ENCODE measurements around the gene RBM19.

The RBM19 gene

DNA sequence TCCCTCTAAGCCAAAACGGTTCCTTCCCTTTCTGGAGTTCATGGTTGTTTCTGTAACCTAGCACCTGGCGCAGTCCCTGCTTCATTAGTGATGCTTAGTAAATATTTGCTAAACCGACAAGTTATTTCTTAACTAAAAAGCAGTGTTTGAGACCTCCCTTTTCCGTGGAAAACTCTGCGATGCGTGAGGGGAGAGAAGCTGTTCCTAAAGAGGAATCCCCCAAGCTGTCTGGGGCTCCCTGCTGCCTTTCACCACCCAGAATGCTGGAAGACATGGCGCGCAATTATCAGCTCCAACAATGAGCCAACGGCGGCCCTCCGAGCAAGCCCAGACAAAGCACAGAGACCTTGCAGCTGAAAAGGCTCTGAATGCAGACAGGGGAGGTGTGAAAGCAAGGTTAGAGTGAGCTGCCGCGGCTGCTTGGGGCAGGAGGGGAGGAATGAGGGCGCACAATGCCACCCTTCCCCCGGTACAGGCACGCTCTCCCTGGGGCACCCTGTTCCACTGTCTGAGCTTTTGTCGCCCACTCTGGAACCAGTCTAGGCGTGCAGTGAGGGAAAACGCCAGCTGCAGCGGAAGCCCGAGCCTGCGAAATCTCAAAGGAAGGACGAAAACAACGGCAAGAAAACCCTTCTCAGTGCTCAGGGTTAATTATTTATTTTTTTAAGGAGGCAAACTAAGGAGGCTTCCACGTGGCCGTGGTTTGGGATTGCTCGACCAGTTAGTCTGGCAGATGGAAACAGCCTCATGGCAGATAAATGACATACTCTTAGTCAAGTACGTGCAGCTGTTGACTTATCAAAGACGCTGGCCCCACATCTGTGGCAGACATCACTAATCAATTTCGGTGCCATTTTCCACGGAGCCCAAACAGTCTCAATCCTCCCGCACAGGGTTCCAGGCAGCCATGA lies 66.3 kb downstream of the RBM19 start:
- no peak for FAIRE-seq

DNA sequence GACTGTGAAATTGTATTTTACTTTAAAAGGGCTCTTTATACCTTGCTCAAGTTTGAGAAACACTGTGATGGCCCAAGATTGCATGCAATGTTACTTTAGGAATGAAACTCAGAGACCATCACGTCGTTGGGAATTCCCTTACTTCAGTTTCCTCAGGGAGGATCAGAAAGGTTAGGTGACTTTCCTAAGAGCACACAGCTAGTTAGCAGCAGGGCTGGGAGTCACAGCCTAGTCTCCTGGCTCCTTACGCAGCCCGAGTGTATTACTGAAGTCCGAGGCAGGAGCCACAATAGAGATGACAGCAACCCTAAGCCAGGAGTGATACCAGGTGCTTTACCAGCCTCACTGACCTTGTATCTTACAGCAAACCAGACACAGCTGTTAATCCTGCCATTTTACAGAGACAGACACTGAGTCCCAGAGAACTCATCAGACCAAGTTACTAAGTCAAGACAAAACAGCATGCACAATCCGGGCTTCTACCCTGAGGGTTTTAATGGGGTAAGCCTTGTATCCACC lies 67.0 kb downstream of the RBM19 start:
- no peak for FAIRE-seq

DNA sequence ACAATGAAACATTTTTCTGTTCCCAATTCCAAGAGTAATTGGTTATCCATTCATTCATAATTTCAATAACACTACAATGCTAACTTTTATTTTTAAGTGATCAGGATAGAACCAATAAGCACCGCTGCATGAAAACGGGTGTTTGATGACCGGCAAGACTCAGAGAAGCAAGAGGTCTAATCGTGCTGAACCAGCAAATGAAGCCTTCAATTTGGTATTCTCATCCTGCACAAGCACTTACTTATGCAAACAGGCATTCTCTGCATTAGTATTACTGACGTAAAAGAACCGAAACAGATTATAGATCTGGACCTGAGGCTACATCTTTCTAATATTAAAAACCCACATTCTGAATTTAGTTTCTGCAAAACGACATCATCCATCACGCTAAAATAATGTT lies 67.7 kb downstream of the RBM19 start:
- FAIRE-seq: no peak

DNA sequence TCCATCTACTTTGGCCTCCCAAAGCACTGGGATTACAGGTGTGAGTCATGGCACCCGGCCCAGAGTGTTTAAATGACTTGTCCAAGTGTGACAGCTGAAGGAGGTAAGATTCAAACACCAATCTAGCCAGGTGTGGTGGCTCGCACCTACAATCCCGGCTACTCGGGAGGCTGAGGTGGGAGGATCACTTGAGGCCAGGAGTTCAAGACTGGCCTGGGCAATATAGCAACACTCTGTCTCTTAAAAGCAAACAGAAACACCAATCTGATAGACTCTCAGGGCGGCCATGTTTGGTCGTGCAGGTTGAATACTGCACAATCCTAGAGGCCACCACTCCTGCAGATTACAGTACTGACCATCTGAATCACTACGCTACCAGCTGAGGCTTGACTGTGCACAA lies 68.7 kb downstream of the RBM19 start:
- FAIRE-seq: no peak

DNA sequence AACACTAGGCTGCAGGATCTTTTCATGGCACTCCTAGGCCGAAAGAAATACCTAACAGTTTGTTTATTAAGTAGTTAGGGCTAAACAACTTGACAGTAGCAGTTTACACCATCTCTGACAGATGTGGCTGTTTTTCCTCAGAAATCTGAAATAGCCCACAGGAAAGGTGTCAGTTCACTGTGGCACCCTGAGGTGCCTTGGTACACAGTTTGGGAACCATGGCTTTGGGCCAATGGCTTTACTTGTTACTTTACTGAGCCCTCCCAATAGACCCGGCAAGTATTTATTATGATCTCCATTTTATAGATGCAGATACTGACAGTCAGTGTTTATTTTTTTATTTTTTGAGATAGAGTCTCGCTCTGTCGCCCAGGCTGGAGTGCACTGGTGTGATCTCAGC lies 69.3 kb downstream of the RBM19 start:
- FAIRE-seq: no peak

DNA sequence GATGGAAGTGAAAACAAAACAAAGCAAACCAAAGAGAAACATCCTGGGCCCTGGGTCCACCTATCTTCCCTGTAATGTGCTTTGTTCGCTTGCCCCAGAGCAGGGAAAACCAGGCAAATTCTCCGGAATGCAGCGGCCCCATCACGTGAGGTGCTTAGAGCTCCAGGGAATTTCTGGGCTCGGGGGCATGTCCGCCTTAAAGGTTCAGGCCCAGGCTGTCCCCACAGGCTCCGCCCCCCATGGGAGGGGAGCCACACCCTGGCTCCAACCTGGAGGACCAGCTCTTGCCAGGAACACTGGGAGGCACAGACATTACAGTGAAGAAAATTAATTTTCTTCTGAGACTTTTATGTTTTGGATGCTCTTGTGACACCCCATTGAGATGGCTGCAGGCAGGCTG lies 69.9 kb downstream of the RBM19 start:
- no peak for FAIRE-seq

DNA sequence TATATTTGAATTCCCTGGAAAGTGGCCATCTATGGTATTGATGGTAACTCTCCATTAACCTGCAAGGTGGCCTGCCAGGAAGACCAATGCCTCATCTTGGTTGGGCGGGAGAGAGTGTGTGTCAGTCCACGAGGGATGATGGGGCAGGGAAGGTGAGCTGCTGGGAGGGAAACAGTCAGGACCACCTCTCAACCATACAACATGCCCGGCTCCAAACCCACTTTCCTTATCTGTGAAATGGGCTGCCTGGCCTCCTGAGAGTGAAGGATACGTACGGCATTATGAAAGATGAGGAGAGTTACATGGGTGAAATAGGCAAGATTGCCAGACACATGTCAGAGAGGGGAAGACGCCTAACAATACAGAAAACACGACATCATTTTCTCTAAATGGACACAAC lies 70.9 kb downstream of the RBM19 start:
- FAIRE-seq: no peak

DNA sequence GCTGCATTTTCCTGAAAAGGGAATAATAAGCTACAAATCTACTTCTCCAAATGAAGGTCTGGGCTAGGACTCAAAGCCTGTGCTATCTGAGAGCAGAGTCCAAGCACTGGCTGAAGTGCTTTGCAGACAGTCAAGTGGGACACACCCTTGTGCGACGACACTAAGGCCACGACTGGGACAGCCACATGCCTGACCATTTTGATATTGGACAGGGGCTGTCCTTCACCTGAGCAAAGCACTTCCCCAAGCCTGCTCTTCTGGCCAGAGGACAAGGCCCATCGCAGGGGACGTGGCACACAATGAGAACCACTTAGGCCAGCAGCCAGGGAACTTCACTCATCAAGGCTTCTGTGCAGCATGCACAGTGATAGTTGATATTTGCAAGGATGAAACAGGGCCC lies 71.4 kb downstream of the RBM19 start:
- no peak for FAIRE-seq

DNA sequence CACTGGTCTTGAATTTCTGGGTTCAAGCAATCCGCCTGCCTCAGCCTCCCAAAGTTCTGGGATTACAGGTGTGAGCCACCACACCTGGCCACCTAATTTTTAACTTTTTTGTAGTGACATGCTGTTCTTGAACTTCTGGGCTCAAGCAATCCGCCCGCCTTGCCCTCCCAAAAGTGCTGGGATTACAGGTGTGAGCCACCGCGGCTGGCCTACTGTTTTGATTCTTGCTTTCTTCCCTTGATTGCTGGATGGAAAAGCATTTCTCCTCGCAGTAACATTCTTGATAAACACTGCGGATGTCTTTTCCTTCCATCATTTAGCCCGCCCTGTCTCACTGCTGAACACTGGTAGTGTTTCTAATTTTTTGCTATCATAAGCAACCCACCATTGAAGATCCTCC lies 72.9 kb downstream of the RBM19 start:
- FAIRE-seq: no peak

DNA sequence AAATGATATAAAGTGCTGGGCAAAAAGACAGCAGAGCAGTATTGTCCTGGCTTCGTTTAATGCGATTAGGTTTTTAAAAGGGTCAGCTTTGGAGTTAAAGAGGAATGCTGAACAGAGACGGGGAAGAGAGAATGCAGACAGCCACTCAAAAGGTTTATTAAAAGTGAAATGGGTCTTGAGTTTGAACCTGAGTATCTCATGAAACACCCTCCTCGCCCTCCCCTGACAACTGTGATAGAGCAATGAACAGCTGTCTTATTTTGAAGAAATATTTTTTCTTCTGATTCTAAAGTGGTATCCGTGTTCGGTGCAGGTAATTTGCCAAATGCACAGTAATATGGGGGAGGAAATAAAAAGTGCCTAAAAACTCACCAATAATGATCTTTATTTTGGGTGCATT lies 73.6 kb downstream of the RBM19 start:
- no peak for FAIRE-seq

DNA sequence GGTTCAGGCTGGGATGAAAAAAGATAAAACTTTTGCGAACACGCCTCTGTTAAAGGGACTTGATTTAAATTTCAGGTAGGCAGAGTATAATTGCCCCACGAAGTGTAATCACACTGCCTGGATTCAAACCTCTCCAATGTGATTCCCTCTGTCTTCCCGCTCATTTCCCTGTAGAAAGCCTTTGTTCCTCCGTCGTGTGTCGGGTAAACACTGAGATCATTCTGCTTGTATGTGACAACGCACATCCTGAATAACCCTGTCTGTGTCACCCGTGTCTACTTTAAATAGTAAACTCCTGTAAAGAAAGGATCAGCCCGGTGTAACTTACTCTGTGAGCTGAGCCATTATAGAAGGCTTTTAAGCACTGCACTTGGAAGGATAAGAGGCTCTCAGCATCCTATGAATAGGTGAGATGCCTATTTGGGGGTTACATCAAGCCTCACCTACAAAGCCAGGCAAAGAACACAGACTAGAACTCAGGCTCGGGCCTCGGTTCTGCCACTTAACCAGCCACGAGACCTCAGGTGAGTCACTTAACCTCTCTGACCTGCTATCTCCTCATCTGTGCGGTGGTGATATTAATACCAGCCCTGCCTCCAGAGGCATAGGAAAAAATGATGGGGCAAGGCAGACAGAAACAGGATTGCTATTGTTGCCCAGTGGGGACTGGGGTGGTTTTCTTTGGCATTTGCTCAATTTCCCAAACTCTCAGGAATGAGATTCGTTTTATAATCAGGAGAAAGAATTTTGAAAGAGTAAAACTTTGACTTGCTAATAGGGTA lies 74.2 kb downstream of the RBM19 start:
- FAIRE-seq: no peak

DNA sequence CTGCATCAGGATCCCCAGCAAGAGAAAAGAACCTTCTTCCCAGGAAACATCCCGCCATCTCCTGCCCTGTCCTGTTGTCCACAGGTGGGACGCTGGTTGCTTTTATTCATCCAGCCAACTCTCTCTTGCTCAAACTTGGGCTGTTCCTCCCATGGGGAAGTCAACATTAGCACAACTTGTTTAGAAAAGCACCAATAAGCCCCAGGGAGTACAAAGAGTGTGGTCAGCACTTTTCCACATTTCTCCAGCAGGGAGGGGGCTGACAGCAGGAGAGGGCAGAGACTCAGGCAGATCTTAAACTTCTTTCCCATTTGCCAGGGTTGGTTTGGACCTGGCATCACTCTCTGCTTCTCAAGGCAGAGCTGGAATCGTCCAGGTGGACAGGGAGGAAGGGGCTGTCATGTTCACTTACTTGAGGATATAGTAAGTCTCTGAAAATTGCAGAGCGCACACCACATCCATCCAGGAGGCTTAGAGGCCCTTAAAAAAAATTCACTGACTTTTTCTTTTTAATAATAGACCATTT lies 74.9 kb downstream of the RBM19 start:
- no peak for FAIRE-seq

DNA sequence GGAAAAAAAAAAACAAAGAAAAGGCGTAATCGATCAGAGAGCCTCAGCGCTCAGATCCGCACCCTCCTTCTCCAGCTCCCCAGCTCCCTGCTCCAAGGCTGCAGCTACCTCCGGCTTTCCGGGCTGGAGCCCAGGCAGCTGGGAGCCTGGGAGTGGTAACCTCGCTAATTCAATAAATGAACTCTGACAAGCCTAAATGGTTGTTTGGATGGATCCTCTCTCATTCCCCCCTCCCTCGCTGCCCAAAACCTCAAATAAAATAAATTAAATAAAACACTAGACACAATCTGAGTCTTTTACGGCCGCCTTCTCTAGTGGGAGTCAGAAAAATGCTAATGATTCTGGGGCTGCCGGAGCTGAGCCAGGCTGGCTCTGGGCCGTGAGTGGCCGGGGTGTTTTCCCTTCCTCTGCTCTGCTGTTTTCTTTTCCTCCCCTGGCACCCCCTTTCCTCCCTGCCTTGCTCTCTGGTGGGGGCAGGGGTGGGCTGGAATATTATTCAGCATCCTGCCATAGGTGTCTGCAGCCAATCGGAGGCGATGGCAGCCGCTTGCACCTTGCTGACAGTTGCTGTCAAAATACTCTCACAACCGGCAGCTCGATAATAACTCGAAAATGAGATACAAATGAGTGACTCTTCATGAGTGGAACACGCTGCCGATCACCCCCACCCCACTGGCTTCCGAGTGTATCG lies 76.1 kb downstream of the RBM19 start:
- FAIRE-seq: no peak

DNA sequence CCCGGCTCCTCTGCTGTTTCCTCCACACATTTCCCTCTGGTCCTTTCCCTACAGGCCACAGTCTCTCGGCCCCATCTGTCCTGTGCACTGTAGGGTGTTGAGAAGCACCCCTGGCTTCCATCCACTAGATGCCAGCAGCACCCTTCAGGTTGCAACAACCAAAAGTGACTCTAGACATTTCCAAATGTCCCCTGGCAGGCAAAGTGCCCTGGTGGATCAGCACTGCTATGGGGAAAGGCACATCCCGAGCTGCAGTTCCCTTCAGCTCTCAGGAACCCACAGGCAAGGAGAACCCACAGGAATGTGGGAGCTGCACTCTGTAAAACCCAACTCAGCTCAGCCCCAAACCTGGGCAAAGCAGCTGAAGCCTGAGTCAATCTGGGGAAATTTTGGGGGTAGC lies 77.0 kb downstream of the RBM19 start:
- no peak for FAIRE-seq

DNA sequence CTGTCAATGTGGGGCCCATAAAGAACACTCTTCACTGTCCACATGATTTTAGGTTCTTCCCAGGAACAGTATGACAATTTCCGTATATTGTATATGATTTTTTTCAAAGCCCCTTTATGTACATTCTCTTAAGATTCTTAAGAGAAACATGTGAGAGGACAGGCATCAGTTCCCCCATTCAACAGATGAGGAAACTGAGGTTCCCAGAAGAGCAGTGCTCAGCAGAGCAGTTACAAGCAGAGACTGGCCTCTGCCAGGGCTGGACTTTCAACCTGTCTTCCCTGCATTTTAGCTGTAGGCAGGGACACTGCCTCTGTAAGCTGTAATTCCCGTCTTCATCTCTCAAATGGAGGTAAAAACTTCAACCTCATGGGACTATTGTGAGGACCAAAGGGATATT lies 77.7 kb downstream of the RBM19 start:
- FAIRE-seq: no peak

DNA sequence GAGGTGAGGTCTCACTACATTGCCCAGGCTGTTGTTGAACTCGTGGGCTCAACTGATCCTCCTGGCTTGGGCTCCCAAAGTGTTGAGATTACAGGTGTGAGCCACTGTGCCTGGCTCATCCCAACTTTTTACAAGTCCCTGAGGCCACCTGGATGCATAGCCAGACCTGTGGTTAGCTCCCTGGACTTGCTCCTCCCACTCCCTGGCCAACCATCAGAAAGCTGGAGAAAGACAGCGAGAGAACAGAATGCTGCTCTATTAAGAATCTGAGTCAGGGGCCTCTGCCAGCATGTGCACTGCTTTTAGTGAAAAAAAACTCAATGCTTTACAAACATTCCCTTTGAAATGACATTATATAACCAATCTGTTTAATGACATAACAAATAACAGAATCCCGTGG lies 78.2 kb downstream of the RBM19 start:
- FAIRE-seq: no peak

DNA sequence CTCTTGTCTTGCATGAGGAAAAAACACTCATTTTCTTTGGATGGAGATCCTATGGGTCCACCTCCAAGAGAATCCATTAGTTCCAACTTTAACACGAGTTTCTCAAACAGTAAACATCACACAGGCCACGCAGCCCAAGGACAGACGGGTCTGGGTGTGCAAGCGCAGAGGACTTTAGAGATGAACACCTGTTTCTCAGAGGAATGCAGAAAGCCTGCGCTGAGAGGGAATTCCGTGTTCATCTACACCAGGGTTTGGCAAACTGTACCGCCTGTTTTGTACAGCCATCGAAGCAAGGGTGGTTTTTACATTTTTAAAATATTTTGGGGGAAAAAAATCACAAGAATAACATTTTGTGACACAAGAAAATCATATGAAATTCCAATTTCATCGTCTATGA lies 79.4 kb downstream of the RBM19 start:
- no peak for FAIRE-seq

DNA sequence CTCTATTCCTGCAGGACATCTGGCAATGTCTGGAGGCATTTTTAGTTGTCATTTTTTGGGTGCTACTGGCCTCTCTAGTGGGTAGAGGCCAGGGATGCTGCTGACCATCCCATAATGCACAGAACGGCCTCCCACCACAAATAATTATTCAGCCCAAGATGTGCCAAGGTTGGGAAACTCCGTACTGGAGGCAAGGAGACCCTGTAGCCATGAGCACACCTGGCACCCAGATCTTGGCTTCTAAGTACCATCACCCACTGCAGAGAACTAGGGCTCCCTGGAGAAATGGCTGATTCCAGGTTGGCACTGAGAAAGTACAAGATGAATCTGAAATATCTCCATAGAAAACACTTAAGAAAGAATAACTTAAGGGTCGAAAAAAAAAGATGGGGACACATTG lies 81.7 kb downstream of the RBM19 start:
- no peak for FAIRE-seq

DNA sequence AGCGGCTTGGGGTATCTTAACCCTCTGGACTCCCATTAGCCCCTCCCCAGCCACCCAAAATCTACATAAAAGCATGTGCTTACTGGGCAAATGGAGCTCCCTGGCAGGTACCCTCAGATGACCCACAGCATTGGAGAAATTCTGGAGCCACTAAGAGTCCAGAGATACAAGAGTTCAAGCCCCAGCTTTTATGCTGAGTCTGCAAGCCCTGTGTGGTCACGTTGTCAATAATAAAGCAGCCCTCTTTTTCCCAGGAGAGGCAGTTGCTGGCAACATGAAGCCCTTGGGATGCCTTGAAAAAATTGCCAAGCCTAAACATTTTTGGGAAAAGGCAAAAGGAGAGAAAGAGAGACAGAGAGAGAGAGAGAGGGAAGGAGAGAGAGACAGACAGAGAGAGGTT lies 83.4 kb downstream of the RBM19 start:
- no peak for FAIRE-seq

DNA sequence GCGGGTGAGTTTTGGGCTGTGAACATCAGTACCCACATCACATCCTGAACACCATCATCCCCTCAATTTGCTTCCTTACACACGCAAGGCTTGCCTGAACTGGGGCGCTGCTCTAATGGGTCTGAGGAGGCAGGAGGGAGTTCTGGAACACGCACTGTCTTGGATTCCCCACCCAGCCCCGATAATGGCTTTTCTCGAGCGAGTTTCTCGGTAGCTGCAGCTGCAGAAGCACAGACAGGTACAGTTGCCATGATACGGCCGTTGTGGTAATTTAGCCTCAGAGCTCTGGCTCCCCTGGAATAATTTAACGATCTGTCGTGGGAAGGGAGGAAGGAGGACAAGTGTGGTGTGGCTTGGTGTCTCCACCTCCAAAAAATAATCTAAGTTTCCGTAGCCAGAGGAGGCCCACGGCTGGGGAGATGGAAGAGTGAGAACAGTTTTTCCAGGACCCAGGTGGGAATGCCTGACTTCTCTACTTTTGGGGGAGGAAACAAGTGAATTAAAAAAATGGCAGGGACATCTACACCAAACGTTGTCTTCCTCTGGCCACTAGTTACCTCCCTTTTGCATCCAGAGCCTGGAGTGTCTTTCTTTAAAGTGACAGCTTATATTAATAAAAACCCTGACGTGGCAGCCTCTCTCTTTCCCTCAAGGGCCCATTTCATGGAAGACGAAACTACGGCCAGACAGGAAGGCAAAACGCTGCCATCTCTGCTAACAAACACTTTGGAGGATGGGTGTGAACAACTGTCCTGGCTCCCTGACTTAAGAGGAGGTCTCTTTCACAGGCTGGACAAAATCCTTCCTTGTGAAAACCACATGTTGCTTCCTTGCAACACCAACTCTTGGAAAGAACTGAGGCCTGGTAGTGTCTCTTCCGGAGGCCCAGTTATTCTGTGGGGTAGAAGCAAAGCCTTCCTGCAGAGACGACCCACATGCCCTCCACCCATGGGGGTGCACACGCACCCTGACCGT lies 84.8 kb downstream of the RBM19 start:
- FAIRE-seq: no peak

DNA sequence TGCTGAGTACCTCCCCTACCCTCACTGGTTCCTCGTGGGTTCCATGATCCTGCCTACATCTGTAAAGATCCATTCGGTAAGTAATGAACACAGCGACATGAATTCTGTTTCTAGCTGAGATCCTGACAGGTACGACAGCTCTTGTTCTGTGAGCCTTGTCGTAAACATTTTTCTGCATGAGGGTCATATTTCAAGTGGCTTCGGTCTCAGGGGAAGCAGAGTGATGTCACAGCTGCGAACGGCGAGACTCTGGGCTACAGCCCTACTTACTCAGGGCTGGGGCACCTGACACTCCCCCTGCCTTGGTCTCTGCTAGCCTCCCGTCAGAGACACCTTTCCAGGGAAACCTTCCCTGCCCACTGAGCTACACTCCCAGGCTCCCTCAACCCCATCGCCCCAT lies 85.8 kb downstream of the RBM19 start:
- FAIRE-seq: no peak

DNA sequence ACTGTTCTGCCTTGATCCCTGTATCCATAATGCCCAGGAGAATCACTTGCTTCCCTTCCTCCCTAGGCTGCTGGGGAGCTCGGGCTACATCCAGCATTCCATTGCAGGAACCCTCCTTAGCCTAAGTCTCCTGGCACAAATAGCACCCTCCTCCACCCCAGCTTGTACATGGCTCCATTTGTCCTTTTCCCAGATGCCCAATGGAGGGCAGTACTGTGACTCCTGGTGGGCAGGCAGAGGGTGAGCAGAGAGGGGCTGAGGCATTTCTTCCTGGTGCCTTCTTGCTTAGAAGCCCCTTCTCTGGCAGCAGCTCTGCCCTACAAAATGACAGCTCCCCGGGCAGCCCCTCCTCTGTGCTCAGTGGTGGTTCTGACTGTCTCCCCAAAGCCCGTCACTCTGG lies 86.5 kb downstream of the RBM19 start:
- FAIRE-seq: no peak

All from A204.1 (cell line).